Measurements from ENCODE around the gene APCDD1.
"Not testable (repeated sequence)": the region's sequence is repeated elsewhere in the genome, so short reads cannot be mapped to it uniquely, and the experiment has no call there.

APCDD1 gene

DNA sequence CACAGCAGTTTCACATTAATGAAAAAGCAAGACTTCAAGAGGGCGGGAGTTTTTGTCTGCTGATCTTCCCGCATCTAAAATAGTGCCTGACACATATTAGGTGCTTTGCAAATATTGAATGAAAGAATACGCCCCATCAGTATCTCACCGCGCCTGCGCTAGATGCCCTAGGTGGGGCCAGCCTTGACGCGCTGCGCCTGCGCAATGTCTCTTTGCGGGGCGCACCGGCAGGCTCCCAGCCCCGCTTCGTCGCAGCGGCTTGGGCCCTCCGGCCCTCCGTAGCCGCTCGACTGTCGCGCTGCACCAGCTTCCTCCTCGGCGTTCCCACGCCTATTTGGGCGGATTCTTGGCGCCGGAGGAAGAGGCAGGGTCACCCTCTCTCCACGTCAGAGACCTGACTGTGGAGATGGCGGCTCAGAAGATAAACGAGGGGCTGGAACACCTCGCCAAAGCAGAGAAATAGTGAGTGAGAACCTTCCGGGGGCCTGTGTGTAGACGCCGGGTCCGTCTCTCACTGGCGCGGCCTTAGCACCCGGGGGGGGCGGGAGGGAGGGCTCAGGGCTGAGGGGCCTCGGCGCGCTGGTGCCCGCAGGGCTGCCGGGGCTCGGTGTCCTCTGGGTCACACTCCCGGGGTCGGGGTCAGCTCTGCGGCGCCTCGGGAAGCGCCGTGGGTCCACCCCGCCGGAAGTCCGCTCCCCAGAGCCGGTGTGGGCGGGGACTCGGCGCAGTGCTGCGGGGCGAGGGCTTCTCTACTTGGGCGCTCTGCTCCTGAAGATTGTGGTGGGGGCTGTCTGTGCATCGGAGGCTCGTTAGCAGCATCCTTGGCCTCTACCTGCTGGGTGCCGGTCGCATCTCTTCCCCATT lies 71.5 kb downstream of the APCDD1 start, which contains the start of gene NAPG:
Gene NAPG (plus strand): TSS at position 331 of the 864 bp plus-strand sequence. CDS start 76 bp downstream, at position 407.
- TF ChIP-seq POLR2A (IDR thresholded peaks at IDR 0.05; ENCODE audit: low read depth, low read length) = peak; percentile 63
- FAIRE-seq (peak; percentile 67), DNase-seq (ENCODE audit: insufficient read length, low spot score) (peak; percentile 93)

DNA sequence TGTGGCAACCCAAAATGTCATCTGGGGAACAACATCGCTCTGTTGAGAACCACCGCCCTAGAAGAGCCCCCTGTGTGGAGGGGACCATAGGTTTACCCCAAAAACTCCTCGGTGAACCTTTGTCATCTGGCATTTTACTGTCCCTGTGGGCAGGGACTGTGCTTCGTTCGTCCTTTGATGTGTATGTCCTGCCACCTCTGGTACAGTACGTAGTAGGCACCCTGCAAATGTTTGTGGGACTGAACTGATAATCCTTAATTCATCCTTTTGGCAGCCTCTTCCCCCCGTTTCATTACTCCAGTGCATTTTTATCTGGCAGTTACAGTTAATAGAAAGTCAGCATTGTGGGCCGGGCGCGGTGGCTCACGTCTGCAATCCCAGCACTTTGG lies 72.1 kb downstream of the APCDD1 start:
- FAIRE-seq (no peak), DNase-seq (ENCODE audit: insufficient read length, low spot score) (no peak)

DNA sequence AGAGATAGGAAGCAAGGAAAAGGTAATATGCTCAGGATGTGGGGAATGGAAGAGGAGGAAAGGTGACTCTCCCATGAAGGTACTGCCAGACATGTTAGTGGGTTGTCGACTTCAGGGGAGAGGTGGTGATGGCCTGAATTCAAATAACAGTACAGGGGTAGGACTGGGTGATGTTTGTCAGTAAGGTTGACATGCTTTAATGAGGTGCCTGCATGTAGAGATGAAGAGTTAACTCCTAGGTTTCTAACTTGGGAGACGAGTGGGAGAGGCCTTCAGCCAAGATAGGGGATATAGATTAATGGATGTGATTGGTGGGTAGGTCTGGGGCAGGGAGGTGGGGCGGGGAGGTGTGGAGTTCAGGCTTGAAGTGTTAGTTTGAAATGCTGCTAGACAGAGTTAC lies 74.0 kb downstream of the APCDD1 start:
- DNase-seq (ENCODE audit: insufficient read length, low spot score) = no peak
- no peak for FAIRE-seq

More for the DNA sequence above, 72.1 kb downstream of the APCDD1 start:
- no peak for TF ChIP-seq POLR2A (IDR thresholded peaks at IDR 0.05; ENCODE audit: low read depth, low read length)

DNA sequence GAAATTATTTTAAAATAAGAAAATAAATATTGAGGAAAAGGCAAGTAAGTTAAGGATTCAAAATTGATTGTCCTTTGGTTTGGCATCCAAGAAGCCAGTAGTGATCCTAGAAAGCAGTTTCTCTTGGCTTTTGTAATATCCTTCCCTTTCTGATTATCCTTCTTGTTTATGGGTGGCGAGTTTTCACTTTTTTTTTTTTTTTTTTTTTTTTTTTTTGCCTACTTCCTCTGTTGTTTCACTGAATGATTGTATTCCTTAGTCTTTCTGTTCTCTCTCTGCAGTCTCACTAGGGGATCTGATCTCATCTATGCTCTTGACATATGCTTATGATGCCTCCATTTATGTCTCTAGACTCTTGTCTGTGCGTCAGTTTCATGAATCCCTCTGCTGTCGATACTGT lies 75.6 kb downstream of the APCDD1 start:
- no peak for TF ChIP-seq POLR2A (IDR thresholded peaks at IDR 0.05; ENCODE audit: low read depth, low read length)
- FAIRE-seq = no peak
- DNase-seq (ENCODE audit: insufficient read length, low spot score) = no peak

More for the DNA sequence above, 74.0 kb downstream of the APCDD1 start:
- TF ChIP-seq POLR2A (IDR thresholded peaks at IDR 0.05; ENCODE audit: low read depth, low read length) = no peak

DNA sequence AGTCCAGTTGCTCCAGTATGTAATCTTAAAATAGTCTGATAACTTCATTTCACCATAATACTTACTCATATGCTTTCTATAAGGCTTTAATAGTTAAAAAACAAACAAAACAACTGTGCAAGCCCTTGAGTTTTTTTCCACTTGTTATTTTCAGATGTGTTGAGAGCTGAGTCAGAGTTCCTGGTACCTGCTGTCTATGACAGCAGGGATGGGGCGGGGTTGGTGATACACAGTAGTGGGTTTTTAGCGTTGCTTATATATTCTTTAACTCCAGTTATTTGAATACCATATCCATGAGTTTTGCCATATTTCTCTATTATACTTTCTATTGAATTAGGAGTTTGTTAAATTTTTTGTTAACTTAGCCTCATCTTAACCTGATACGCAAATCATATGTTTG lies 76.4 kb downstream of the APCDD1 start:
- TF ChIP-seq POLR2A (IDR thresholded peaks at IDR 0.05; ENCODE audit: low read depth, low read length) = no peak
- FAIRE-seq = peak; percentile 11
- DNase-seq (ENCODE audit: insufficient read length, low spot score) = no peak

DNA sequence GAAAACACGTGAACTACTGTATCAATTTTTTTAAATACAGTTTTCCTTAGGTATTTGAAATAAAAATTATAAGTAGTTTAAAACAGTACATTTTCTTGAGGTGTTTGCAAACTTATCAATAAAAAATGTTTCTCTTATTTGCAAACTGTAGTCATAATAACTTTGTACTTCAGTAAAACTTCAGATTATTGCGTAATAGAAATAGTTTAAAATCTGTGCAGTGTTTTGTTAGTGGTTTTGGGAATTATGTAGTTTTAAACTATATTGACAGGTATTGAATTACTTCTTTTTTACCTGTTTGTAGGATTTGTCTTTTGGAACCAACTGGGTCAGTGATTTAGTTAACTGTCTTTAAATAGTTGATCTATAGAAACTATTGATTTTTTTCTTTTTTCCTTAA lies 78.7 kb downstream of the APCDD1 start:
- no peak for TF ChIP-seq POLR2A (IDR thresholded peaks at IDR 0.05; ENCODE audit: low read depth, low read length)
- FAIRE-seq (no peak), DNase-seq (ENCODE audit: insufficient read length, low spot score) (no peak)

DNA sequence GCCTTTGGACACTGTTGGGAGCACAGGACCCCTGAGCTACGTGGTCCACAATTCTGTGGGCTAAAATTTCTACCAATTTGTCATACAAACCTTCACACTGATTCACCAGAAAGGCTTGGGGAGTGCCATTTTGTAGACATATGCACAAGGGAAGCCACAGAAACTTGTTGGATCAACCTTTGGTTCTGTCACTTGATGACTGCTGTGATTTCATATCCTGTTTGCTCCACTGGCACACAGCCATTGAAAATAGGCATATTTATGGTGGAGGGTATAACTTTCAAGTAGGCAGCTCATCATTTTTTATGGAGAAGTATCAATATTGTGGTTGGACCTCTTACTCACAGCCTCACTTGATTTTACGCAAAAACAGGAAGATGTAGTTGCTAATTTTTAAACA lies 81.8 kb downstream of the APCDD1 start:
- DNase-seq (ENCODE audit: insufficient read length, low spot score) = no peak
- no peak for TF ChIP-seq POLR2A (IDR thresholded peaks at IDR 0.05; ENCODE audit: low read depth, low read length)
- no peak for FAIRE-seq

DNA sequence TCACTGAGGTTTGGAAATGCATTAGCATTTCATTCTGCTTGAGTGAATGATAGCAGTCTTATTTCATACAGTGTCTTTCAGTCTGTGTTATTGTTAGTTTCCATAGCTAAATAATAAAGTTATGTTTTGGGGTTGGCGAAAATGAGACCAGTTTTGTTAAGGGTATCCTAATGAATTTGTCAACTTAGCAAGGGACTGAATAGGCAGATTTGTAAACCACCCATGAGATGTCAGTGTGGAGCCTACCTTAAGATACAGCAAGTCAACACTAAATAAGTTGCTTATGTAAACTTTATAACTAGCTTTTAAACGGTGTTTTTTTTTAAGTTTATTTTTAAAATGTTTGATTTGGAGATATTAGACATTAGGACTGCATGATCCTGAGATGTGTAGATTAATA lies 83.3 kb downstream of the APCDD1 start:
- no peak for TF ChIP-seq POLR2A (IDR thresholded peaks at IDR 0.05; ENCODE audit: low read depth, low read length)
- DNase-seq (ENCODE audit: insufficient read length, low spot score) = no peak
- FAIRE-seq = no peak

DNA sequence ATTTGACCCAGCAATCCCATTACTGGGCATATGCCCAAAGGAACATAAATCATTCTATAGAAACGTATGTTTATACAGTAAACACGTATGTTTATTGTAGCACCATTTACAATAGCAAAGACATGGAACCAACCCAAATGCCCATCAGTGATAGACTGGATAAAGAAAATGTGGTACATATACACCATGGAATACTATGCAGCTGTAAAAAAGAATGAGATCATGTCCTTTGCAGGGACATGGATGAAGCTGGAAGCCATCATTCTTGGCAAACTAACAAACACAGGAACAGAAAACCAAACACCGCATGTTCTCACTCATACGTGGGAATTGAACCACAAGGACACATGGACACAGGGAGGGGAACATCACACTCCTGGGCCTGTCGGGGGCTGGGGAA lies 84.7 kb downstream of the APCDD1 start:
- DNase-seq (ENCODE audit: insufficient read length, low spot score); FAIRE-seq: not testable (repeated sequence)

Data from H54 (cell line).